HCT116 (cell line): ENCODE results near the gene SIGLEC5. TPM values are rescaled to one million over a fixed set of nuclear protein-coding genes. Genes with fewer than 3 reads are reported as not detected.

Experiments
- ATAC-seq: fragments of 200-7000 bp; cut with Tn5 transposase; 2 replicates; pipeline ENCODE4 v1.9.1; 2020; ENCODE audit warnings: mild to moderate bottlenecking, moderate library complexity
- BruUV-seq: library from RNA; stranded (reverse); fragments of 400-500 nt; replicated peaks from 2 replicates; lab custom pipeline; 2021; lab: Mats Ljungman, UMichigan
- CTCF ChIA-PET: fragments of 300-600 bp; sonication (Branson Sonifier 250); formaldehyde crosslinking; loops from one replicate; lab custom pipeline; 2021; ENCODE audit warnings: antibody characterized with exemption; lab: Charles Lee
- POLR2A ChIA-PET: fragments of 300-600, 350-600 bp; sonication (Branson Sonifier 250); formaldehyde crosslinking; loops from one replicate; lab custom pipeline; 2021; ENCODE audit warnings: antibody characterized with exemption; lab: Charles Lee
- RAD21 ChIA-PET, 2 experiments: fragments of 300-600 bp; sonication (Branson Sonifier 250); formaldehyde crosslinking; loops; one replicate each; lab custom pipeline; 2023; ENCODE audit warnings: low total read pairs in 2 of 2; ENCODE audit not compliant: uncharacterized antibody in 2 of 2, unreplicated experiment in 2 of 2, low non-redundant PET in 1 of 2; lab: Charles Lee
- DNase-seq: peaks from one replicate; pipeline ENCODE4 v3.0.0-alpha.2; 2010; ENCODE audit warnings: low read depth, low spot score
- H2AFZ ChIP-seq: fragments of 200-600 bp; shearing (Covaris generic), sonication (generic); 2 replicates; pipeline ENCODE4 v1.6.1; 2017; ENCODE audit warnings: low read depth, mixed run types, mixed read lengths, antibody characterized with exemption, low read length; ENCODE audit not compliant: poor library complexity, severe bottlenecking
- H3K27ac ChIP-seq: 2 replicates; pipeline ENCODE4 v1.5.1; 2012; ENCODE audit warnings: low read depth, low read length
- H3K27me3 ChIP-seq: fragments of 200-600 bp; sonication (generic); 2 replicates; pipeline ENCODE4 v1.6.1; 2016; ENCODE audit warnings: mixed run types, low read length, mixed read lengths; ENCODE audit not compliant: insufficient read depth
- H3K36me3 ChIP-seq, 2 experiments: fragments of 200-500 bp in 1 of 2; fragments of 200-600 bp in 1 of 2; sonication (Bioruptor generic) in 1 of 2; sonication (generic) in 1 of 2; 2 replicates each; pipeline versions ENCODE4 v1.5.1 to v1.6.1; 2014 to 2016; ENCODE audit warnings: low read length in 2 of 2, inconsistent platforms in 1 of 2, mixed read lengths in 1 of 2, mixed run types in 1 of 2; ENCODE audit not compliant: insufficient read depth in 2 of 2, control insufficient read depth in 1 of 2
- H3K4me1 ChIP-seq, 2 experiments: fragments of 200-600 bp in 1 of 2; sonication (generic) in 1 of 2; 2 replicates each; pipeline versions ENCODE4 v1.5.1 to v1.6.1; 2012 to 2017; ENCODE audit warnings: low read length in 2 of 2, inconsistent platforms in 1 of 2, mild to moderate bottlenecking in 1 of 2, mixed read lengths in 1 of 2, mixed run types in 1 of 2, moderate library complexity in 1 of 2; ENCODE audit not compliant: insufficient read depth in 2 of 2, control insufficient read depth in 1 of 2
- H3K4me2 ChIP-seq: fragments of 200-600 bp; sonication (generic); 2 replicates; pipeline ENCODE4 v1.6.1; 2017; ENCODE audit warnings: mixed run types, low read length, mixed read lengths
- H3K4me3 ChIP-seq, 2 experiments: fragments of 200-600 bp in 1 of 2; sonication (generic) in 1 of 2; replicated peaks in 1 of 2; 2 replicates each; pipeline ENCODE4 v1.5.1; 2011 to 2016; ENCODE audit warnings: low read length in 2 of 2, control low read depth in 1 of 2, low read depth in 1 of 2, mild to moderate bottlenecking in 1 of 2, mixed read lengths in 1 of 2, mixed run types in 1 of 2
- H3K79me2 ChIP-seq: fragments of 200-600 bp; sonication (generic); 2 replicates; pipeline ENCODE4 v1.6.1; 2017; ENCODE audit warnings: mild to moderate bottlenecking, mixed run types, low read length, moderate library complexity, mixed read lengths; ENCODE audit not compliant: insufficient read depth
- H3K9ac ChIP-seq: fragments of 200-600 bp; sonication (generic); 2 replicates; pipeline ENCODE4 v1.6.1; 2016; ENCODE audit warnings: low read length, mixed read lengths
- H3K9me2 ChIP-seq: fragments of 200-600 bp; sonication (generic), shearing (Covaris generic); 2 replicates; pipeline ENCODE4 v1.6.1; 2017; ENCODE audit warnings: mixed run types, mild to moderate bottlenecking, moderate library complexity; ENCODE audit not compliant: insufficient read depth
- H3K9me3 ChIP-seq, 2 experiments: fragments of 200-500 bp in 1 of 2; fragments of 200-600 bp in 1 of 2; sonication (Bioruptor generic) in 1 of 2; sonication (generic) in 1 of 2; 2 replicates each; pipeline ENCODE4 v1.6.1; 2014 to 2017; ENCODE audit warnings: low read length in 2 of 2, mixed read lengths in 2 of 2, inconsistent platforms in 1 of 2, low read depth in 1 of 2, mild to moderate bottlenecking in 1 of 2, mixed run types in 1 of 2, moderate library complexity in 1 of 2; ENCODE audit not compliant: control insufficient read depth in 1 of 2, insufficient read depth in 1 of 2
- H4K20me1 ChIP-seq: fragments of 200-600 bp; sonication (generic), shearing (Covaris generic); 2 replicates; pipeline ENCODE4 v1.6.1; 2017; ENCODE audit warnings: mixed run types, mild to moderate bottlenecking, moderate library complexity; ENCODE audit not compliant: insufficient read depth
- ATF3 ChIP-seq: IDR thresholded peaks from 2 replicates; pipeline ENCODE4 v1.6.1; 2012
- CBX3 ChIP-seq: IDR thresholded peaks from 2 replicates; pipeline ENCODE4 v1.6.1; 2012; ENCODE audit warnings: low read depth
- CEBPB ChIP-seq: IDR thresholded peaks from 2 replicates; pipeline ENCODE4 v1.6.1; 2012; ENCODE audit warnings: low read depth
- ELF1 ChIP-seq: IDR thresholded peaks from 2 replicates; pipeline ENCODE4 v1.6.1; 2012; ENCODE audit warnings: low read depth, borderline replicate concordance
- FOSL1 ChIP-seq: IDR thresholded peaks from 2 replicates; pipeline ENCODE4 v1.6.1; 2012; ENCODE audit warnings: low read depth
- JUND ChIP-seq: IDR thresholded peaks from 2 replicates; pipeline ENCODE4 v1.6.1; 2012
- MAX ChIP-seq: IDR thresholded peaks from 2 replicates; pipeline ENCODE4 v1.6.1; 2012
- POLR2A ChIP-seq: IDR thresholded peaks from 2 replicates; pipeline ENCODE4 v1.7.0; 2011; ENCODE audit warnings: borderline replicate concordance; ENCODE audit not compliant: insufficient read depth, insufficient read length; ENCODE audit errors: extremely low read depth
- RAD21 ChIP-seq: IDR thresholded peaks from 2 replicates; pipeline ENCODE4 v1.6.1; 2012; ENCODE audit warnings: low read depth, mild to moderate bottlenecking
- REST ChIP-seq: IDR thresholded peaks from 2 replicates; pipeline ENCODE4 v1.6.1; 2012; ENCODE audit warnings: low read depth
- SP1 ChIP-seq: IDR thresholded peaks from 2 replicates; pipeline ENCODE4 v1.6.1; 2012; ENCODE audit warnings: low read depth
- TCF7L2 ChIP-seq: IDR thresholded peaks from 2 replicates; pipeline ENCODE4 v1.7.0; 2011; ENCODE audit warnings: borderline replicate concordance, inconsistent platforms; ENCODE audit not compliant: insufficient read depth, insufficient read length; ENCODE audit errors: extremely low read depth
- ZFX ChIP-seq: fragments of 450-650 bp; IDR thresholded peaks from 2 replicates; pipeline ENCODE4 v1.6.1; 2017
- ZNF274 ChIP-seq: fragments of 200-500 bp; sonication (Bioruptor generic); IDR thresholded peaks from 2 replicates; pipeline ENCODE4 v1.6.1; 2014; ENCODE audit warnings: mild to moderate bottlenecking, low read depth, low read length, inconsistent platforms
- intact Hi-C: fragments of 100-400 bp; cut with micrococcal nuclease; formaldehyde crosslinking; loops from 2 replicates; pipeline ENCODE4 v1.10.0; 2022
- total RNA-seq: library from RNA; stranded (reverse); gene quantifications from one replicate; pipeline ENCODE4 v1.2.1, GENCODE V29; 2021; ENCODE audit not compliant: unreplicated experiment

Gene SIGLEC5
- total RNA-seq, 1 experiment from 2014 or later, result not detected

GRCh38 chr19:51664131-51664530 lies 33.9 kb upstream of the SIGLEC5 start:
- ChIA-PET POLR2A (no interaction called here), RAD21 (no interaction called here), CTCF (no interaction called here)
- Histone ChIP-seq H3K9ac (no peak overlapping the region), H3K4me3 (no peak overlapping the region), H3K9me2 (no peaks in the 10 kb centered on the region), H2AFZ (no peak overlapping the region), H4K20me1 (no peaks in the 10 kb centered on the region), H3K4me1 (no peaks in the 10 kb centered on the region), H3K9me3 (no peaks in the 10 kb centered on the region), H3K79me2 (no peaks in the 10 kb centered on the region), H3K27ac (no peak overlapping the region), H3K4me2 (no peak overlapping the region), H3K27me3 (peaks cover 12% of the 10 kb centered on the region; the same call in 1 of the 2 replicates), H3K36me3 (no peaks in the 10 kb centered on the region)
- BruUV-seq, result no TSS peak
- TF ChIP-seq TCF7L2 (no peak), ATF3 (no peak), ZNF274 (no peak), REST (no peak), ZFX (no peak), FOSL1 (no peak), ELF1 (no peak), SP1 (no peak), MAX (no peak), POLR2A (no peak), JUND (no peak), CEBPB (no peak), CBX3 (no peak), RAD21 (no peak)
- ATAC-seq (no peak), DNase-seq (no peak)
- intact Hi-C loops, result no loop called here
